Mesodermal cell (in vitro differentiated cells): ENCODE measurements around the gene PLA2G2D.

Experiments used
- H3K27ac ChIP-seq: 2 replicates; pipeline ENCODE4 v1.7.0; 2013; ENCODE audit warnings: mild to moderate bottlenecking, low read depth, low read length, moderate library complexity; ENCODE audit not compliant: severe bottlenecking
- H3K36me3 ChIP-seq: 2 replicates; pipeline ENCODE4 v1.7.1; 2013; ENCODE audit warnings: mild to moderate bottlenecking, low read length, moderate library complexity; ENCODE audit not compliant: control insufficient read depth, insufficient read depth
- H3K4me1 ChIP-seq: one replicate; pipeline ENCODE4 v1.7.1; 2013; ENCODE audit warnings: mild to moderate bottlenecking, low read length; ENCODE audit not compliant: insufficient read depth, control insufficient read depth, poor library complexity, severe bottlenecking
- H3K4me3 ChIP-seq: 2 replicates; pipeline ENCODE4 v1.7.0; 2013; ENCODE audit warnings: low read length, control low read depth, mild to moderate bottlenecking; ENCODE audit not compliant: insufficient read depth, poor library complexity, severe bottlenecking; ENCODE audit errors: extremely low read depth
- H3K9me3 ChIP-seq: 2 replicates; pipeline ENCODE4 v1.7.1; 2013; ENCODE audit warnings: mild to moderate bottlenecking, low read length, moderate library complexity; ENCODE audit not compliant: control insufficient read depth
- WGBS, 2 experiments: methylation state at CpG; one replicate each; pipeline ENCODE4 v1.1.5; 2013; ENCODE audit warnings: missing lambda C conversion rate in 2 of 2; ENCODE audit not compliant: insufficient coverage in 2 of 2; 5-methylcytosine and 5-hydroxymethylcytosine counted together

The PLA2G2D gene

GRCh38 chr1:20114021-20114648 is 5.2 kb downstream of the PLA2G2D start:
- Histone ChIP-seq H3K9me3 (no peaks in the 10 kb centered on the region), H3K4me1 (no peaks in the 10 kb centered on the region), H3K36me3 (no peaks in the 10 kb centered on the region), H3K4me3 (no peak overlapping the region), H3K27ac (no peak overlapping the region)
- 88 to 89% methylated on average over 9 to 13 of the region's 15 CpGs for WGBS, 2 experiments

GRCh38 chr1:20112279-20113000 is 6.9 kb downstream of the PLA2G2D start:
- Histone ChIP-seq H3K4me1 (peaks cover 5% of the 10 kb centered on the region), H3K36me3 (no peaks in the 10 kb centered on the region), H3K9me3 (no peaks in the 10 kb centered on the region), H3K27ac (no peak overlapping the region), H3K4me3 (no peak overlapping the region)
- WGBS, 2 experiments: 79 to 92% methylated on average over 2 to 3 of the region's 3 CpGs

GRCh38 chr1:20111452-20111851 is 7.9 kb downstream of the PLA2G2D start:
- H3K4me1 ChIP-seq: peaks cover 8% of the 10 kb centered on the region
- no peaks in the 10 kb centered on the region for H3K36me3 ChIP-seq
- WGBS, 2 experiments: 95 to 100% methylated on average over 2 to 5 of the region's 5 CpGs
- no peak overlapping the region for H3K4me3 ChIP-seq
- peaks cover 3% of the 10 kb centered on the region for H3K9me3 ChIP-seq
- H3K27ac ChIP-seq: no peak overlapping the region

- H3K9me3 ChIP-seq: peaks cover 4% of the 10 kb centered on the region
- no peak overlapping the region for H3K4me3 ChIP-seq
- H3K4me1 ChIP-seq: peaks cover 8% of the 10 kb centered on the region
- no peaks in the 10 kb centered on the region for H3K36me3 ChIP-seq
- peak overlapping the region; percentile 43 for H3K27ac ChIP-seq
- 92 to 94% methylated on average over 11 to 12 of the region's 12 CpGs for WGBS, 2 experiments
Measured at GRCh38 chr1:20110679-20111078, 8.7 kb downstream of the PLA2G2D start.

GRCh38 chr1:20109223-20109856 is 10.0 kb downstream of the PLA2G2D start:
- 83 to 91% methylated on average over 1 to 4 of the region's 4 CpGs for WGBS, 2 experiments
- peaks cover 8% of the 10 kb centered on the region for H3K4me1 ChIP-seq
- H3K27ac ChIP-seq: no peak overlapping the region
- no peaks in the 10 kb centered on the region for H3K36me3 ChIP-seq
- H3K4me3 ChIP-seq: no peak overlapping the region
- H3K9me3 ChIP-seq: peaks cover 4% of the 10 kb centered on the region

- Histone ChIP-seq H3K36me3 (no peaks in the 10 kb centered on the region), H3K27ac (no peak overlapping the region), H3K4me1 (peaks cover 8% of the 10 kb centered on the region), H3K4me3 (no peak overlapping the region), H3K9me3 (peaks cover 4% of the 10 kb centered on the region)
- WGBS, 2 experiments: 88 to 89% methylated on average over 4 to 5 of the region's 5 CpGs
Measured at GRCh38 chr1:20108366-20109123, 10.8 kb downstream of the PLA2G2D start.

GRCh38 chr1:20107796-20108195 is 11.5 kb downstream of the PLA2G2D start:
- Histone ChIP-seq H3K4me3 (no peak overlapping the region), H3K4me1 (peaks cover 8% of the 10 kb centered on the region), H3K27ac (peak overlapping the region; percentile 67), H3K9me3 (peaks cover 4% of the 10 kb centered on the region), H3K36me3 (no peaks in the 10 kb centered on the region)
- WGBS, 2 experiments: 70 to 100% methylated on average over 1 to 3 of the region's 4 CpGs

GRCh38 chr1:20107351-20107750 is 12.0 kb downstream of the PLA2G2D start:
- Histone ChIP-seq H3K9me3 (peaks cover 4% of the 10 kb centered on the region), H3K4me3 (no peak overlapping the region), H3K36me3 (no peaks in the 10 kb centered on the region), H3K4me1 (peaks cover 8% of the 10 kb centered on the region), H3K27ac (peak overlapping the region; percentile 67)
- 80 to 100% methylated on average over 1 to 2 of the region's 4 CpGs for WGBS, 2 experiments

- H3K9me3 ChIP-seq: peaks cover 4% of the 10 kb centered on the region
- peaks cover 8% of the 10 kb centered on the region for H3K4me1 ChIP-seq
- 86 to 100% methylated on average over 1 of the region's 1 CpG for WGBS, 2 experiments
- no peak overlapping the region for H3K27ac ChIP-seq
- H3K4me3 ChIP-seq: no peak overlapping the region
- no peaks in the 10 kb centered on the region for H3K36me3 ChIP-seq
Measured at GRCh38 chr1:20105856-20106255, 13.5 kb downstream of the PLA2G2D start.

GRCh38 chr1:20102875-20103274 is 16.5 kb downstream of the PLA2G2D start:
- Histone ChIP-seq H3K27ac (no peak overlapping the region), H3K4me3 (no peak overlapping the region), H3K36me3 (no peaks in the 10 kb centered on the region), H3K9me3 (peaks cover 4% of the 10 kb centered on the region), H3K4me1 (peaks cover 7% of the 10 kb centered on the region)
- WGBS, 2 experiments: 83% methylated on average over 1 of the region's 1 CpG; no CpG with 5 or more reads in 1 of the 2 experiments
